HEK293 (cell line): Measurements from ENCODE around the gene RPS25.

Experiments used
- KLF16 ChIP-seq: fragments of 450-650 bp; formaldehyde crosslinking; IDR thresholded peaks from 2 replicates; pipeline ENCODE4 v1.5.1; 2017; ENCODE audit warnings: missing biosample characterization, missing genetic modification characterization
- RBAK ChIP-seq: fragments of 450-650 bp; formaldehyde crosslinking; IDR thresholded peaks from 2 replicates; pipeline ENCODE4 v1.5.1; 2016; ENCODE audit warnings: missing biosample characterization, missing genetic modification characterization
- SCRT2 ChIP-seq: fragments of 450-650 bp; formaldehyde crosslinking; IDR thresholded peaks from 2 replicates; pipeline ENCODE4 v1.5.1; 2016; ENCODE audit warnings: missing biosample characterization, missing genetic modification characterization
- ZBTB48 ChIP-seq: fragments of 450-650 bp; formaldehyde crosslinking; IDR thresholded peaks from 2 replicates; pipeline ENCODE4 v1.5.1; 2016; ENCODE audit warnings: missing biosample characterization, missing genetic modification characterization
- ZEB2 ChIP-seq: fragments of 450-650 bp; formaldehyde crosslinking; IDR thresholded peaks from 2 replicates; pipeline ENCODE4 v1.5.1; 2016; ENCODE audit warnings: missing biosample characterization, missing genetic modification characterization
- ZFHX2 ChIP-seq: fragments of 450-650 bp; formaldehyde crosslinking; conservative IDR thresholded peaks from 2 replicates; pipeline ENCODE4 v1.5.1; 2016; ENCODE audit warnings: missing biosample characterization, missing genetic modification characterization
- ZNF114 ChIP-seq: fragments of 450-650 bp; formaldehyde crosslinking; IDR thresholded peaks from 2 replicates; pipeline ENCODE4 v1.5.0; 2017; ENCODE audit warnings: missing biosample characterization, missing genetic modification characterization
- ZNF157 ChIP-seq: fragments of 450-650 bp; formaldehyde crosslinking; IDR thresholded peaks from 2 replicates; pipeline ENCODE4 v1.5.1; 2016; ENCODE audit warnings: missing biosample characterization, missing genetic modification characterization
- ZNF2 ChIP-seq: fragments of 450-650 bp; formaldehyde crosslinking; IDR thresholded peaks from 2 replicates; pipeline ENCODE4 v1.5.1; 2016; ENCODE audit warnings: missing biosample characterization, missing genetic modification characterization
- ZNF239 ChIP-seq: fragments of 450-650 bp; formaldehyde crosslinking; IDR thresholded peaks from 2 replicates; pipeline ENCODE4 v1.5.1; 2016; ENCODE audit warnings: missing biosample characterization, missing genetic modification characterization
- ZNF391 ChIP-seq: fragments of 450-650 bp; formaldehyde crosslinking; IDR thresholded peaks from 2 replicates; pipeline ENCODE4 v1.5.1; 2016; ENCODE audit warnings: low read depth, missing biosample characterization, missing genetic modification characterization, borderline replicate concordance
- ZNF394 ChIP-seq: fragments of 450-650 bp; formaldehyde crosslinking; IDR thresholded peaks from 2 replicates; pipeline ENCODE4 v1.5.1; 2016; ENCODE audit warnings: missing biosample characterization, missing genetic modification characterization, mild to moderate bottlenecking, moderate library complexity, borderline replicate concordance
- ZNF558 ChIP-seq: fragments of 450-650 bp; formaldehyde crosslinking; IDR thresholded peaks from 2 replicates; pipeline ENCODE4 v1.5.1; 2016; ENCODE audit warnings: missing biosample characterization, missing genetic modification characterization
- ZNF596 ChIP-seq: fragments of 450-650 bp; IDR thresholded peaks from 2 replicates; pipeline ENCODE4 v1.5.0; 2018; ENCODE audit warnings: missing biosample characterization, mild to moderate bottlenecking, missing genetic modification characterization, moderate library complexity
- ZNF624 ChIP-seq: fragments of 450-650 bp; formaldehyde crosslinking; IDR thresholded peaks from 2 replicates; pipeline ENCODE4 v1.5.1; 2017; ENCODE audit warnings: missing biosample characterization, missing genetic modification characterization
- ZNF654 ChIP-seq: fragments of 450-650 bp; formaldehyde crosslinking; IDR thresholded peaks from 2 replicates; pipeline ENCODE4 v1.5.1; 2016; ENCODE audit warnings: low read depth, missing biosample characterization, missing genetic modification characterization
- ZNF670 ChIP-seq: fragments of 450-650 bp; formaldehyde crosslinking; IDR thresholded peaks from 2 replicates; pipeline ENCODE4 v1.5.1; 2016; ENCODE audit warnings: missing biosample characterization, missing genetic modification characterization, low read depth
- ZNF792 ChIP-seq: fragments of 450-650 bp; formaldehyde crosslinking; IDR thresholded peaks from 2 replicates; pipeline ENCODE4 v1.5.1; 2016; ENCODE audit warnings: missing biosample characterization, missing genetic modification characterization
- ZNF837 ChIP-seq: fragments of 450-650 bp; formaldehyde crosslinking; IDR thresholded peaks from 2 replicates; pipeline ENCODE4 v1.5.1; 2016; ENCODE audit warnings: missing biosample characterization, missing genetic modification characterization
- ZXDB ChIP-seq: fragments of 450-650 bp; formaldehyde crosslinking; IDR thresholded peaks from 2 replicates; pipeline ENCODE4 v1.5.1; 2016; ENCODE audit warnings: missing biosample characterization, missing genetic modification characterization
- TF ChIP-seq, protein P1 (sequence below): fragments of 450-650 bp; formaldehyde crosslinking; IDR thresholded peaks from 2 replicates; pipeline ENCODE4 v1.5.1; 2016; ENCODE audit warnings: missing biosample characterization, missing genetic modification characterization, borderline replicate concordance
- TF ChIP-seq, protein P2 (sequence below): fragments of 450-650 bp; formaldehyde crosslinking; IDR thresholded peaks from 2 replicates; pipeline ENCODE4 v1.5.1; 2016; ENCODE audit warnings: missing biosample characterization, missing genetic modification characterization
- TF ChIP-seq, protein P3 (sequence below): fragments of 450-650 bp; formaldehyde crosslinking; IDR thresholded peaks from 2 replicates; pipeline ENCODE4 v1.5.0; 2017; ENCODE audit warnings: missing biosample characterization, missing genetic modification characterization, borderline replicate concordance
- TF ChIP-seq, protein P4 (sequence below): fragments of 450-650 bp; formaldehyde crosslinking; IDR thresholded peaks from 2 replicates; pipeline ENCODE4 v1.5.1; 2016; ENCODE audit warnings: missing biosample characterization, missing genetic modification characterization
- TF ChIP-seq, protein P5 (sequence below): fragments of 450-650 bp; formaldehyde crosslinking; IDR thresholded peaks from 2 replicates; pipeline ENCODE4 v1.5.1; 2017; ENCODE audit warnings: missing biosample characterization, missing genetic modification characterization
- TF ChIP-seq, protein P6 (sequence below): fragments of 450-650 bp; formaldehyde crosslinking; IDR thresholded peaks from 2 replicates; pipeline ENCODE4 v1.5.1; 2016; ENCODE audit warnings: missing biosample characterization, missing genetic modification characterization

The RPS25 gene

DNA sequence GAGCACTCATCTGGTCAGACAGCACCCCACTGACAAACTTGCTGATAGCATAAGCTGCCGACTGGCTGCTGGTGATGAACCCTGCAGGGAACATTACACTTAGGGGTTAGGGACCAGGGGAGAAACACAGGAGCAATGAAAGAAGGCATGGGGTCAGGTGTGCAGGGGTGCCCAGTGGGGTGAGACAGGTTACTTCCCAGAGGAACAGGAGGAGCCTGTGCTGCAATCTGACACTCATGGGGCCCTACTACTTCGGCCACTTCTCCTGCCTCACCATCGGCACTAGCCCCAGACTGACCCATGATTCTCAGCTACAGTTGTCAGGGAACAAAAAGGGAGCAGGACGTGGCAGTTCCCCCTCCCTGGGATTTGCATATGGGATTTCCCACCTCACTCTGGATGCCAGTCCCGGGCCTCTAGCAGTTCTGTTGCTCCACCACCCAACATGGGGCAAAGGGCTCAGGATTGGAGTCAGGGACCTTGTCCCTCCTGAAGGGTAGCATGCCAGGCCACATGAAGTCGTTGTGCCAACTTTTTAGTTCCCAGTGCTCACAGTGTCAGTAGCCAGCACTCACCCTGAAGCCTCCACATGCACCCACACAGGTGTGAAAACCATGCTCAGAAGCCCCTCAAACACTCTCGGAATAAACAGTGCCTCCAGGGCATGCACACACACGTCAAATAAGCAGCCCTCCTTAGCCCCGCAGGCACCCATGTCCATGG lies 10.4 kb upstream of the RPS25 start (continued):
- TF ChIP-seq, protein P1, sequence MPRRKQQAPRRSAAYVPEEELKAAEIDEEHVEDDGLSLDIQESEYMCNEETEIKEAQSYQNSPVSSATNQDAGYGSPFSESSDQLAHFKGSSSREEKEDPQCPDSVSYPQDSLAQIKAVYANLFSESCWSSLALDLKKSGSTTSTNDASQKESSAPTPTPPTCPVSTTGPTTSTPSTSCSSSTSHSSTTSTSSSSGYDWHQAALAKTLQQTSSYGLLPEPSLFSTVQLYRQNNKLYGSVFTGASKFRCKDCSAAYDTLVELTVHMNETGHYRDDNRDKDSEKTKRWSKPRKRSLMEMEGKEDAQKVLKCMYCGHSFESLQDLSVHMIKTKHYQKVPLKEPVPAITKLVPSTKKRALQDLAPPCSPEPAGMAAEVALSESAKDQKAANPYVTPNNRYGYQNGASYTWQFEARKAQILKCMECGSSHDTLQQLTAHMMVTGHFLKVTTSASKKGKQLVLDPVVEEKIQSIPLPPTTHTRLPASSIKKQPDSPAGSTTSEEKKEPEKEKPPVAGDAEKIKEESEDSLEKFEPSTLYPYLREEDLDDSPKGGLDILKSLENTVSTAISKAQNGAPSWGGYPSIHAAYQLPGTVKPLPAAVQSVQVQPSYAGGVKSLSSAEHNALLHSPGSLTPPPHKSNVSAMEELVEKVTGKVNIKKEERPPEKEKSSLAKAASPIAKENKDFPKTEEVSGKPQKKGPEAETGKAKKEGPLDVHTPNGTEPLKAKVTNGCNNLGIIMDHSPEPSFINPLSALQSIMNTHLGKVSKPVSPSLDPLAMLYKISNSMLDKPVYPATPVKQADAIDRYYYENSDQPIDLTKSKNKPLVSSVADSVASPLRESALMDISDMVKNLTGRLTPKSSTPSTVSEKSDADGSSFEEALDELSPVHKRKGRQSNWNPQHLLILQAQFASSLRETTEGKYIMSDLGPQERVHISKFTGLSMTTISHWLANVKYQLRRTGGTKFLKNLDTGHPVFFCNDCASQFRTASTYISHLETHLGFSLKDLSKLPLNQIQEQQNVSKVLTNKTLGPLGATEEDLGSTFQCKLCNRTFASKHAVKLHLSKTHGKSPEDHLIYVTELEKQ (tag by site-specific recombination): no peak
- TF ChIP-seq SCRT2 (no peak), ZFHX2 (tag by site-specific recombination) (no peak), ZNF670 (no peak), ZNF239 (no peak), ZNF114 (tag by site-specific recombination) (no peak), ZXDB (tag by site-specific recombination) (no peak), ZNF558 (tag by site-specific recombination) (peak; percentile 89), ZNF654 (tag by site-specific recombination) (no peak), ZNF2 (tag by site-specific recombination) (no peak), ZNF394 (tag by site-specific recombination) (no peak), ZNF391 (no peak), ZBTB48 (0 out of 2 replicates have a peak, but pooled peaks have one; percentile 21), ZEB2 (tag by site-specific recombination) (no peak), ZNF596 (tag by site-specific recombination) (no peak), ZNF837 (no peak), ZNF624 (tag by site-specific recombination) (no peak), RBAK (no peak), ZNF157 (tag by site-specific recombination) (no peak), ZNF792 (tag by site-specific recombination) (no peak), KLF16 (no peak)
- TF ChIP-seq, protein P2, sequence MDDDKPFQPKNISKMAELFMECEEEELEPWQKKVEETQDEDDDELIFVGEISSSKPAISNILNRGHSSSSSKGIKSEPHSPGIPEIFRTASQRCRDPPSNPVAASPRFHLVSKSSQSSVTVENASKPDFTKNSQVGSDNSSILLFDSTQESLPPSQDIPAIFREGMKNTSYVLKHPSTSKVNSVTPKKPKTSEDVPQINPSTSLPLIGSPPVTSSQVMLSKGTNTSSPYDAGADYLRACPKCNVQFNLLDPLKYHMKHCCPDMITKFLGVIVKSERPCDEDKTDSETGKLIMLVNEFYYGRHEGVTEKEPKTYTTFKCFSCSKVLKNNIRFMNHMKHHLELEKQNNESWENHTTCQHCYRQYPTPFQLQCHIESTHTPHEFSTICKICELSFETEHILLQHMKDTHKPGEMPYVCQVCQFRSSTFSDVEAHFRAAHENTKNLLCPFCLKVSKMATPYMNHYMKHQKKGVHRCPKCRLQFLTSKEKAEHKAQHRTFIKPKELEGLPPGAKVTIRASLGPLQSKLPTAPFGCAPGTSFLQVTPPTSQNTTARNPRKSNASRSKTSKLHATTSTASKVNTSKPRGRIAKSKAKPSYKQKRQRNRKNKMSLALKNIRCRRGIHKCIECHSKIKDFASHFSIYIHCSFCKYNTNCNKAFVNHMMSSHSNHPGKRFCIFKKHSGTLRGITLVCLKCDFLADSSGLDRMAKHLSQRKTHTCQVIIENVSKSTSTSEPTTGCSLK (tag by site-specific recombination): no peak
- TF ChIP-seq, protein P3, sequence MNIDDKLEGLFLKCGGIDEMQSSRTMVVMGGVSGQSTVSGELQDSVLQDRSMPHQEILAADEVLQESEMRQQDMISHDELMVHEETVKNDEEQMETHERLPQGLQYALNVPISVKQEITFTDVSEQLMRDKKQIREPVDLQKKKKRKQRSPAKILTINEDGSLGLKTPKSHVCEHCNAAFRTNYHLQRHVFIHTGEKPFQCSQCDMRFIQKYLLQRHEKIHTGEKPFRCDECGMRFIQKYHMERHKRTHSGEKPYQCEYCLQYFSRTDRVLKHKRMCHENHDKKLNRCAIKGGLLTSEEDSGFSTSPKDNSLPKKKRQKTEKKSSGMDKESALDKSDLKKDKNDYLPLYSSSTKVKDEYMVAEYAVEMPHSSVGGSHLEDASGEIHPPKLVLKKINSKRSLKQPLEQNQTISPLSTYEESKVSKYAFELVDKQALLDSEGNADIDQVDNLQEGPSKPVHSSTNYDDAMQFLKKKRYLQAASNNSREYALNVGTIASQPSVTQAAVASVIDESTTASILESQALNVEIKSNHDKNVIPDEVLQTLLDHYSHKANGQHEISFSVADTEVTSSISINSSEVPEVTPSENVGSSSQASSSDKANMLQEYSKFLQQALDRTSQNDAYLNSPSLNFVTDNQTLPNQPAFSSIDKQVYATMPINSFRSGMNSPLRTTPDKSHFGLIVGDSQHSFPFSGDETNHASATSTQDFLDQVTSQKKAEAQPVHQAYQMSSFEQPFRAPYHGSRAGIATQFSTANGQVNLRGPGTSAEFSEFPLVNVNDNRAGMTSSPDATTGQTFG (tag by site-specific recombination): no peak
- TF ChIP-seq, protein P4, sequence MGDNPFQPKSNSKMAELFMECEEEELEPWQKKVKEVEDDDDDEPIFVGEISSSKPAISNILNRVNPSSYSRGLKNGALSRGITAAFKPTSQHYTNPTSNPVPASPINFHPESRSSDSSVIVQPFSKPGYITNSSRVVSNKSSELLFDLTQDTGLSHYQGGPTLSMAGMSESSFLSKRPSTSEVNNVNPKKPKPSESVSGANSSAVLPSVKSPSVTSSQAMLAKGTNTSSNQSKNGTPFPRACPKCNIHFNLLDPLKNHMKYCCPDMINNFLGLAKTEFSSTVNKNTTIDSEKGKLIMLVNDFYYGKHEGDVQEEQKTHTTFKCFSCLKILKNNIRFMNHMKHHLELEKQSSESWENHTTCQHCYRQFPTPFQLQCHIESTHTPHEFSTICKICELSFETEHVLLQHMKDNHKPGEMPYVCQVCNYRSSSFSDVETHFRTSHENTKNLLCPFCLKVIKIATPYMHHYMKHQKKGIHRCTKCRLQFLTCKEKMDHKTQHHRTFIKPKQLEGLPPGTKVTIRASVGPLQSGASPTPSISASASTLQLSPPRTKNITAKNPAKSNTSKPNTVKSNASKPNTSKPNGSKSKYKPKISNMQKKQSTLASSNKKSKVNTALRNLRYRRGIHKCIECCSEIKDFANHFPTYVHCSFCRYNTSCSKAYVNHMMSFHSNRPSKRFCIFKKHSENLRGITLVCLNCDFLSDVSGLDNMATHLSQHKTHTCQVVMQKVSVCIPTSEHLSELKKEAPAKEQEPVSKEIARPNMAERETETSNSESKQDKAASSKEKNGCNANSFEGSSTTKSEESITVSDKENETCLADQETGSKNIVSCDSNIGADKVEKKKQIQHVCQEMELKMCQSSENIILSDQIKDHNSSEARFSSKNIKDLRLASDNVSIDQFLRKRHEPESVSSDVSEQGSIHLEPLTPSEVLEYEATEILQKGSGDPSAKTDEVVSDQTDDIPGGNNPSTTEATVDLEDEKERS: no peak
- TF ChIP-seq, protein P5, sequence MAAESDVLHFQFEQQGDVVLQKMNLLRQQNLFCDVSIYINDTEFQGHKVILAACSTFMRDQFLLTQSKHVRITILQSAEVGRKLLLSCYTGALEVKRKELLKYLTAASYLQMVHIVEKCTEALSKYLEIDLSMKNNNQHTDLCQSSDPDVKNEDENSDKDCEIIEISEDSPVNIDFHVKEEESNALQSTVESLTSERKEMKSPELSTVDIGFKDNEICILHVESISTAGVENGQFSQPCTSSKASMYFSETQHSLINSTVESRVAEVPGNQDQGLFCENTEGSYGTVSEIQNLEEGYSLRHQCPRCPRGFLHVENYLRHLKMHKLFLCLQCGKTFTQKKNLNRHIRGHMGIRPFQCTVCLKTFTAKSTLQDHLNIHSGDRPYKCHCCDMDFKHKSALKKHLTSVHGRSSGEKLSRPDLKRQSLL: no peak
- TF ChIP-seq, protein P6, sequence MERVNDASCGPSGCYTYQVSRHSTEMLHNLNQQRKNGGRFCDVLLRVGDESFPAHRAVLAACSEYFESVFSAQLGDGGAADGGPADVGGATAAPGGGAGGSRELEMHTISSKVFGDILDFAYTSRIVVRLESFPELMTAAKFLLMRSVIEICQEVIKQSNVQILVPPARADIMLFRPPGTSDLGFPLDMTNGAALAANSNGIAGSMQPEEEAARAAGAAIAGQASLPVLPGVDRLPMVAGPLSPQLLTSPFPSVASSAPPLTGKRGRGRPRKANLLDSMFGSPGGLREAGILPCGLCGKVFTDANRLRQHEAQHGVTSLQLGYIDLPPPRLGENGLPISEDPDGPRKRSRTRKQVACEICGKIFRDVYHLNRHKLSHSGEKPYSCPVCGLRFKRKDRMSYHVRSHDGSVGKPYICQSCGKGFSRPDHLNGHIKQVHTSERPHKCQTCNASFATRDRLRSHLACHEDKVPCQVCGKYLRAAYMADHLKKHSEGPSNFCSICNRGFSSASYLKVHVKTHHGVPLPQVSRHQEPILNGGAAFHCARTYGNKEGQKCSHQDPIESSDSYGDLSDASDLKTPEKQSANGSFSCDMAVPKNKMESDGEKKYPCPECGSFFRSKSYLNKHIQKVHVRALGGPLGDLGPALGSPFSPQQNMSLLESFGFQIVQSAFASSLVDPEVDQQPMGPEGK: no peak
